HepG2 (cell line): ENCODE measurements around the gene RPTOR. TPM values are rescaled to one million over a fixed set of nuclear protein-coding genes. Genes with fewer than 3 reads are reported as not detected.

Experiments
- ATAC-seq: fragments of 200-7000 bp; cut with Tn5 transposase; 3 replicates; pipeline ENCODE4 v1.9.1; 2020; ENCODE audit warnings: mild to moderate bottlenecking, moderate library complexity
- BruUV-seq: library from RNA; stranded (reverse); fragments of 400-500 nt; replicated peaks from 2 replicates; lab custom pipeline; 2021; lab: Mats Ljungman, UMichigan
- CTCF ChIA-PET: fragments of 300-600 bp; formaldehyde crosslinking; extraction: SDS; loops from one replicate; lab custom pipeline; 2021; ENCODE audit warnings: low total read pairs, inconsistent platforms, low intra/inter-chr PET ratio; lab: Yijun Ruan, JAX
- POLR2A ChIA-PET: fragments of 350-600 bp; sonication (Branson Sonifier 250); formaldehyde crosslinking; loops from one replicate; lab custom pipeline; 2020; ENCODE audit warnings: antibody characterized with exemption, inconsistent platforms; lab: Yijun Ruan, JAX
- DNase-seq: peaks from one replicate; pipeline ENCODE4 v3.0.0-alpha.2; 2015; ENCODE audit warnings: low spot score
- FAIRE-seq: peaks from 3 replicates; lab custom pipeline; 2011; peaks lifted over from hg19 to GRCh38; lab: Jason Lieb, UNC
- H2AFZ ChIP-seq: one replicate; pipeline ENCODE4 v1.6.1; 2011; ENCODE audit warnings: low read length, inconsistent platforms
- H3K27ac ChIP-seq: fragments of 300-600 bp; 3 replicates; pipeline ENCODE4 v1.8.0; 2011; ENCODE audit warnings: mixed run types, mild to moderate bottlenecking, mixed read lengths, low read length, inconsistent platforms; ENCODE audit not compliant: insufficient read depth; ENCODE audit errors: extremely low read length
- H3K27me3 ChIP-seq, 2 experiments: fragments of 200-600 bp in 1 of 2; 2 replicates in 1 of 2; 3 replicates in 1 of 2; pipeline versions ENCODE4 v1.6.0 to v1.8.0; 2011; ENCODE audit warnings: low read length in 2 of 2, mild to moderate bottlenecking in 2 of 2, moderate library complexity in 2 of 2, inconsistent platforms in 1 of 2; ENCODE audit not compliant: insufficient read depth in 2 of 2, control insufficient read depth in 1 of 2
- H3K36me3 ChIP-seq, 2 experiments: fragments of 200-600 bp in 1 of 2; replicated peaks in 1 of 2; 2 replicates in 1 of 2; 3 replicates in 1 of 2; pipeline versions ENCODE4 v1.5.1 to v1.8.0; 2011; ENCODE audit warnings: low read length in 2 of 2, inconsistent platforms in 1 of 2; ENCODE audit not compliant: insufficient read depth in 2 of 2, control insufficient read depth in 1 of 2
- H3K4me1 ChIP-seq: 2 replicates; pipeline ENCODE4 v1.5.1; 2012; ENCODE audit warnings: low read length, inconsistent platforms; ENCODE audit not compliant: insufficient read depth
- H3K4me2 ChIP-seq: 2 replicates; pipeline ENCODE4 v1.6.0; 2011; ENCODE audit warnings: low read depth, low read length, inconsistent platforms
- H3K4me3 ChIP-seq, 3 experiments: fragments of 200-600 bp in 1 of 3; sonication (generic), shearing (Covaris generic) in 1 of 3; replicated peaks in 1 of 3; 2 replicates each; pipeline ENCODE4 v1.5.1; 2011 to 2016; ENCODE audit warnings: low read length in 3 of 3, inconsistent platforms in 2 of 3, low read depth in 2 of 3, mild to moderate bottlenecking in 2 of 3, control low read depth in 1 of 3, mixed read lengths in 1 of 3; ENCODE audit not compliant: insufficient read depth in 1 of 3
- H3K79me2 ChIP-seq: one replicate; pipeline ENCODE4 v1.6.1; 2011; ENCODE audit warnings: low read length, inconsistent platforms; ENCODE audit not compliant: insufficient read depth
- H3K9ac ChIP-seq: 2 replicates; pipeline ENCODE4 v1.6.0; 2011; ENCODE audit warnings: mild to moderate bottlenecking, low read depth, low read length, inconsistent platforms; ENCODE audit not compliant: insufficient read depth
- H3K9me3 ChIP-seq: 2 replicates; pipeline ENCODE4 v1.5.1; 2012; ENCODE audit warnings: mild to moderate bottlenecking, low read length
- H4K20me1 ChIP-seq: 2 replicates; pipeline ENCODE4 v1.6.0; 2011; ENCODE audit warnings: inconsistent platforms, mild to moderate bottlenecking, low read length, moderate library complexity; ENCODE audit not compliant: insufficient read depth
- ELF1 ChIP-seq: sonication (generic); formaldehyde crosslinking; IDR thresholded peaks from 2 replicates; pipeline ENCODE4 v1.4.0; 2020; ENCODE audit warnings: missing genetic modification reagents
- FOSL1 ChIP-seq: sonication (generic); formaldehyde crosslinking; IDR thresholded peaks from 2 replicates; pipeline ENCODE4 v1.9.0; 2021; ENCODE audit warnings: missing genetic modification reagents, borderline replicate concordance
- FOXA1 ChIP-seq, 2 experiments: fragments of 450-650 bp in 1 of 2; sonication (generic) in 1 of 2; formaldehyde crosslinking in 1 of 2; IDR thresholded peaks; 2 replicates each; pipeline versions ENCODE4 v1.4.0 to v1.6.1; 2016 to 2020; ENCODE audit warnings: missing genetic modification reagents in 1 of 2
- GMEB1 ChIP-seq: sonication (generic); formaldehyde crosslinking; IDR thresholded peaks from 2 replicates; pipeline ENCODE4 v1.5.1; 2020; ENCODE audit warnings: missing genetic modification reagents, mild to moderate bottlenecking, borderline replicate concordance
- ZNF282 ChIP-seq: fragments of 450-650 bp; IDR thresholded peaks from 2 replicates; pipeline ENCODE4 v1.6.1; 2018; ENCODE audit not compliant: partially characterized antibody
- ZNF678 ChIP-seq: sonication (generic); formaldehyde crosslinking; IDR thresholded peaks from 2 replicates; pipeline ENCODE4 v1.4.0; 2020; ENCODE audit warnings: mild to moderate bottlenecking, missing genetic modification reagents
- ZNF709 ChIP-seq: sonication (generic); formaldehyde crosslinking; IDR thresholded peaks from 2 replicates; pipeline ENCODE4 v1.5.0; 2020; ENCODE audit warnings: mild to moderate bottlenecking, missing genetic modification reagents
- ZNF713 ChIP-seq: sonication (generic); formaldehyde crosslinking; IDR thresholded peaks from 2 replicates; pipeline ENCODE4 v1.4.0; 2020; ENCODE audit warnings: mild to moderate bottlenecking, missing genetic modification reagents
- in situ Hi-C: cut with HindIII; loops from 2 replicates; pipeline ENCODE4 v1.10.0; 2017; ENCODE audit warnings: low pct_unique_long_range_greater_than_20kb; ENCODE audit not compliant: extremely low pct_ligation_motif_present
- intact Hi-C: fragments of 100-400 bp; cut with micrococcal nuclease; formaldehyde crosslinking; loops from one replicate; pipeline ENCODE4 v1.10.0; 2022; ENCODE audit not compliant: unreplicated experiment
- polyA plus RNA-seq, 8 experiments: library from polyadenylated mRNA; depleted of rRNA in 3 of 8; stranded (reverse) in 7 of 8; unstranded in 1 of 8; fragments of >200 nt; fragmentation: Illumina TruSeq in 4 of 8; extraction: Trizol in 4 of 8; gene quantifications; 2 replicates each; pipeline versions ENCODE4 v1.2.1 to v1.2.3, GENCODE V29; 2011 to 2016; ENCODE audit warnings: low read depth in 4 of 8, missing spikeins in 1 of 8, mixed read lengths in 1 of 8; ENCODE audit not compliant: insufficient read depth in 1 of 8
- total RNA-seq, 5 experiments: library from RNA; depleted of rRNA; stranded (reverse); fragments of >200 nt; fragmentation: Illumina TruSeq; extraction: Trizol; gene quantifications; 2 replicates each; pipeline ENCODE4 v1.2.3, GENCODE V29; 2016; ENCODE audit warnings: low read depth in 1 of 5

Gene RPTOR
- total and polyA plus RNA-seq, 2 of the 13 experiments (the other 11 are each of a cell fraction or from before 2014, with no cell fraction given) = 6.6 to 25.3 TPM

GRCh38 chr17:80503921-80504320 is 40.7 kb upstream of the RPTOR start:
- no peaks in the 10 kb centered on the region for H3K36me3 ChIP-seq
- H3K4me2 ChIP-seq = no peak overlapping the region
- H3K79me2 ChIP-seq = no peaks in the 10 kb centered on the region
- peaks cover 14 to 67% of the 10 kb centered on the region in 2 experiments; a peak in 4 of 5 replicates for H3K27me3 ChIP-seq
- peaks cover 23% of the 10 kb centered on the region for H3K4me1 ChIP-seq
- H4K20me1 ChIP-seq = no peaks in the 10 kb centered on the region
- BruUV-seq = no TSS peak
- in situ Hi-C loops = no loop called here
- no peaks in the 10 kb centered on the region for H3K9me3 ChIP-seq
- no peak overlapping the region for H3K4me3 ChIP-seq
- DNase-seq = no peak
- no peak overlapping the region for H2AFZ ChIP-seq
- no peak overlapping the region for H3K9ac ChIP-seq
- no peak overlapping the region for H3K27ac ChIP-seq
- intact Hi-C loops = no loop called here
- TF ChIP-seq FOSL1 (CRISPR knock-in tag) = no peak
- no peak for TF ChIP-seq GMEB1 (CRISPR knock-in tag)
- peak; percentile 20; the same call in 1 of the 2 replicates for TF ChIP-seq FOXA1 (IDR thresholded peaks at IDR 0.05)
- TF ChIP-seq FOXA1 (CRISPR knock-in tag; IDR thresholded peaks at IDR 0.05) = no peak
- no peak for TF ChIP-seq ZNF709 (CRISPR knock-in tag)
- no peak for TF ChIP-seq ELF1 (CRISPR knock-in tag)
- TF ChIP-seq ZNF282 = peak; percentile 33
- no peak for TF ChIP-seq ZNF678 (CRISPR knock-in tag)
- no peak for TF ChIP-seq ZNF713 (CRISPR knock-in tag)
- FAIRE-seq = no peak
- CTCF ChIA-PET = no interaction called here
- ATAC-seq = no peak
- POLR2A ChIA-PET = no interaction called here
